Liver (tissue), 3 donors: ENCODE results near the gene RPS14.

Source experiments
- RAD21 ChIP-seq, 2 donors: IDR thresholded peaks; 2 replicates each; pipeline ENCODE4 v1.6.1; 2016; ENCODE audit warnings: antibody characterized with exemption in 2 of 2, mild to moderate bottlenecking in 2 of 2
- RXRA ChIP-seq, 2 donors: IDR thresholded peaks; 2 replicates each; pipeline ENCODE4 v1.6.1; 2017 to 2018; ENCODE audit warnings: antibody characterized with exemption in 2 of 2, mild to moderate bottlenecking in 1 of 2
- TF ChIP-seq, protein P1 (sequence below): fragments of 150-350 bp; IDR thresholded peaks from 2 replicates; pipeline ENCODE4 v1.5.1; 2017; ENCODE audit warnings: improper control_type of control experiment, low read depth, low read length; ENCODE audit not compliant: missing input control
- donor health status: healthy.
- donor health status: healthy.

DNA sequence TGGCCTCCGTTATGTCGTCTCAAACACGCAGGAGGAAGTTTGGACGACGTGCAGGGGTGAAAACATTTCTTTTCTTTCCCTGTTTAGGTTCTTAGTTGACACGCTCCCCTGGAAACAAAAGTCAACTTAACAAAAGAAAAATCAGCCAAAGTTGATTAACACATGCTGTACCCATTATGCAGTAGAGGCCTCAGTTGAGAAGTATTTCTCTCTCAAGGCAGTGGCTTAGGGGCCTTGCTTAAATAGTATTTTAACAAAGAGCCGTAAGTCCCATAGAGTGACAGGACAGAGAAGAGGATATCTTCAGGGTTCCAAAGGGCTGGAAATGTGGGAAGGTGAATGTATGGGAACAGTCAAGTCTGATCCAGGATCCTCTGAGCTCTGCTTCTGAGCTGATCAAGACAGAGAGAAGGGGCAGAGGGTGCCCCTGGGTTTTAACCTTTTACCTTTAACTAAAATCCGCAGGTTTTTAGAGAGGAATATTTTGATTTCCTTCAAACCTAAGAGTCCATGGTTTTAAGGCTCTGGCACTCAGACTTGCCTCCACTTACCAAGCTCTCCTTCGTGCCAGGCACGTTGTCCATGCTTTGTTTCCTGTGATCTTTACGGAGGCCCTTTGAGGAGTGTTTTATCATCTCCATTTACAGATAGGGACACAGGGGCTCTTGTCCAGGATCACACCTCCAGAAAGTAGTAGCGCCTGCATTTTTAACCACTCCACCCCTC, 36.2 kb downstream of the RPS14 start:
- TF ChIP-seq, protein P1, sequence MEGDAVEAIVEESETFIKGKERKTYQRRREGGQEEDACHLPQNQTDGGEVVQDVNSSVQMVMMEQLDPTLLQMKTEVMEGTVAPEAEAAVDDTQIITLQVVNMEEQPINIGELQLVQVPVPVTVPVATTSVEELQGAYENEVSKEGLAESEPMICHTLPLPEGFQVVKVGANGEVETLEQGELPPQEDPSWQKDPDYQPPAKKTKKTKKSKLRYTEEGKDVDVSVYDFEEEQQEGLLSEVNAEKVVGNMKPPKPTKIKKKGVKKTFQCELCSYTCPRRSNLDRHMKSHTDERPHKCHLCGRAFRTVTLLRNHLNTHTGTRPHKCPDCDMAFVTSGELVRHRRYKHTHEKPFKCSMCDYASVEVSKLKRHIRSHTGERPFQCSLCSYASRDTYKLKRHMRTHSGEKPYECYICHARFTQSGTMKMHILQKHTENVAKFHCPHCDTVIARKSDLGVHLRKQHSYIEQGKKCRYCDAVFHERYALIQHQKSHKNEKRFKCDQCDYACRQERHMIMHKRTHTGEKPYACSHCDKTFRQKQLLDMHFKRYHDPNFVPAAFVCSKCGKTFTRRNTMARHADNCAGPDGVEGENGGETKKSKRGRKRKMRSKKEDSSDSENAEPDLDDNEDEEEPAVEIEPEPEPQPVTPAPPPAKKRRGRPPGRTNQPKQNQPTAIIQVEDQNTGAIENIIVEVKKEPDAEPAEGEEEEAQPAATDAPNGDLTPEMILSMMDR, result no peak
- TF ChIP-seq RAD21 (IDR thresholded peaks at IDR 0.05) (no peak), RXRA (IDR thresholded peaks at IDR 0.05) (no peak)
